G401 (cell line): Measurements from ENCODE around the gene ARL5C. TPM values are rescaled to one million over a fixed set of nuclear protein-coding genes. Genes with fewer than 3 reads are reported as not detected.
"Not testable (repeated sequence)": the region's sequence is repeated elsewhere in the genome, so short reads cannot be mapped to it uniquely, and the experiment has no call there.

Experiments used
- DNase-seq: peaks from one replicate; pipeline ENCODE4 v3.0.0-alpha.2; 2015; ENCODE audit warnings: low spot score
- in situ Hi-C: cut with HindIII; loops from 2 replicates; pipeline ENCODE4 v1.10.0; 2016; ENCODE audit warnings: low sequenced_read_pairs, mixed read lengths
- total RNA-seq: library from RNA; depleted of rRNA; stranded (reverse); fragments of >200 nt; shearing (Covaris generic); gene quantifications from 2 replicates; pipeline ENCODE4 v1.2.3, GENCODE V29; 2014

Gene ARL5C
- total RNA-seq, 1 experiment from 2014 or later, result not detected

GRCh38 chr17:39173080-39173479 is 7.1 kb upstream of the ARL5C start:
- in situ Hi-C loops, result no loop called here
- DNase-seq, result no peak

DNA sequence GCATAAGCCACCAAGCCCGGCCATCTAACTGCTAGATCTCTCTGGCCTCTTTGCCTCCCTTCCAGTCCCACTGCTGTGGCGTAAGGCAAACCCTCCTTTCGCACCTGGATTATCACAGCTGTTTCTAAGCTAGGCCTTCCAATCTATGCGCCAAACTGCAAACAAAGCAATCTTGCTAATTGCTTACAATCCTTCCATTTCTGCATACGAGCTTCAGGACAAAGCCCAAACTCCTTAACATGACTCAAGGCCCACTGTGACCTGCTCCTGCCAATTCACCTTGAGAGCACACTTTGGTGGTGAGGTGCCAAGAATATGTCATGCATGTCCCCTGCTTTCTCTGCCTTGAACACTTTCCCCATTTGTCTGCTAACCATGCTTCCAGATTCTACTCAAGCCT is 6.0 kb upstream of the ARL5C start:
- in situ Hi-C loops, result no loop called here
- DNase-seq, result no peak

- in situ Hi-C loops, result no loop called here
- DNase-seq, result no peak
Observed at GRCh38 chr17:39170558-39170957, 4.6 kb upstream of the ARL5C start.

DNA sequence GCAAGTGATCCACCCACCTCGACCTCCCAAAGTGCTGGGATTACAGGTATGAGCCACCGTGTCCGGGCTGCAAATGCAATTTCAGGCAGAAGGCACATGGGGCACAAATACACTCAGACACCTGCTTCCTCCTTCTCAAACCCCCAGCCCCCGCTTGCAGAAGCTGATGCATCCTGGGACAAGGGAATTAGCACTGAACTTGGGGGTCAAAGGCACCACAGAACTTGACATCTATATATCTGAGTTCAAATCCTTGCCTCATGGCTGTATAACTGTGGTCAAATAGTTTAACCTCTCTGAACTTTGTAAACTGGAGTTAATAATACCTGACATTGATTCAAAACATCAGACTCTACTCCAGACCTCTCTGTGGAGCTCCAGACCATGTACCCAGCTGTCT is 4.1 kb upstream of the ARL5C start:
- in situ Hi-C loops, result no loop called here
- DNase-seq, result no peak

DNA sequence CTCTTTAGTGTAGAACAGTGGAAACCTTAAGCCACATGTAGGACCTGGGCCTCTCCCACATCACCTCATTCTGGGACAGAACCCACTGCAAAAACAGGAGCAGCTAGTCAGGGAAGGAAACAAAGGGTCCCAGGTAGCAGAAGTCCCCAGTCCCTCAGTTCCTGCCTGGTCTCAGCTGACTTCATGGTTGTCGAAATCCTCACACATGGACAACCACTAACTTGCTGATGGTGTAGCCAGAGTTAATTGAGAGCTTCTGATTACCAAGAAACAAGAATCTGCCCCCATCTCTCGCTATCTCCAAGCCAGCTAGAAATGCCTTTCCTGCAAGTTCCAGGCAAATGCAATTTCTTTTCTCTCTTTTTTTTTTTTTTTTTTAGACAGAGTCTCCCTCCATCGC is 3.6 kb upstream of the ARL5C start:
- no peak for DNase-seq
- in situ Hi-C loops, result no loop called here

DNA sequence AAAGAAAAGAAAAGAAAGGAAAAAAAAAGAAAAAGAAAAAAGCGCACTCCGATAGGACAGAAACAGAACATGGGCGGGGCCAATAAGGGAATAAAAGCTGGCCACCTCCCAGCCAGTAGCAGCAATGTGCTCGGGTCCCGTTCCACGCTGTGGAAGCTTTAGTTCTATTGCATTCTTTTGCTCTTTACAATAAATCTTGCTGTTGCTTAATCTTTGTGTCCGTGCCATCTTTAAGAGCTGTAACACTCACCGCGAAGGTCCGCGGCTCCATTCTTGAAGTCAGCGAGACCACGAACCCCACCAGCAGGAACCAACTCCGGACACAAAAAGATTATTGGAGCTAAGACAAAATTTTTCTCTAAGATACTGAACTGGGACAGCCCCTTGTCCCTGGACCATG is 3.1 kb upstream of the ARL5C start:
- in situ Hi-C loops, result no loop called here
- DNase-seq, result no peak

GRCh38 chr17:39168503-39168902 is 2.5 kb upstream of the ARL5C start:
- DNase-seq, in situ Hi-C loops: not testable (repeated sequence)

- in situ Hi-C loops, result no loop called here
- DNase-seq, result no peak
Observed at GRCh38 chr17:39167476-39167875, 1.5 kb upstream of the ARL5C start.

DNA sequence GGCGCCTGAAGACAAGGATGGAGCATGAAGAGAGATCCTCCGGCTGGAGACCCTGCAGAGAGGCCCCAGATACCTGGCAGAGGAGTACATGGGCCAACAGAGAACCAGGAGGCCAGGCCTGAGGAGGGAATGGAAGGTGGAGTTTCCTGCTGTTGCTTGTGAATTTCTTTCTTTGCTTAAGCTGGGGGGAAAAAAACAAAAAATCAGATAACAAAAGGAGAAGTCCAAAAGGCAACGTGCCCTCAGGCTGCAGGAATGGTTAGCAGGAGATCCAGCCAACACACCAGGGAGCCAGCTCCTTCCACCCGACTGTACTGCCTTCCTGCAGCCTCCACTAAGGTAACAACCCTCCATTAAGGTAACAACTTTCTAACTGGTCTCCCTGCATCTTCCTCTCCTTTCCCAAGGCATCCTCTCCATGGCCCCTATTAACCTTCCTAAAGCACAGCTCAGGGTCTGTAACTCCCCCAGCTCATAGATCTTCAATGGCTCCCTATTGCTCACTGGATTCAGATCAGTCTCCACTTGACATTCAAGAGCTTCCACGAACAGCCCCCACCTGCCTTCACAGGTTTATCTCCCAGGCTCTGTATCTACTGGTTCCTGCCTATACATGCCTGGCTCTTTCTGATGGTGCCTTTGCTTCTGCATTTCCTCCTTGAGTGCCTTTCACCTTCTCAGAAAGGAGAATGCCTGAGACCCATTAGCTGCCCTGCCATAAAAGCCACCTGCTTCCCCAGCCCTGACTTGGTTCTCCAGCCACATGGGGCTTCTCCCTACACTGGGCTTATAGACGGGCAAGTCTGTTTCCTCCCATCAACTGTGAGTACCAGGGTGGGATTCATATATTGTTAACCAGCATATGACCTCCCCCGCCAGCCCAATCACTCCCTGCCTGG is 725 bp upstream of the ARL5C start:
- in situ Hi-C loops, result no loop called here
- DNase-seq, result no peak

DNA sequence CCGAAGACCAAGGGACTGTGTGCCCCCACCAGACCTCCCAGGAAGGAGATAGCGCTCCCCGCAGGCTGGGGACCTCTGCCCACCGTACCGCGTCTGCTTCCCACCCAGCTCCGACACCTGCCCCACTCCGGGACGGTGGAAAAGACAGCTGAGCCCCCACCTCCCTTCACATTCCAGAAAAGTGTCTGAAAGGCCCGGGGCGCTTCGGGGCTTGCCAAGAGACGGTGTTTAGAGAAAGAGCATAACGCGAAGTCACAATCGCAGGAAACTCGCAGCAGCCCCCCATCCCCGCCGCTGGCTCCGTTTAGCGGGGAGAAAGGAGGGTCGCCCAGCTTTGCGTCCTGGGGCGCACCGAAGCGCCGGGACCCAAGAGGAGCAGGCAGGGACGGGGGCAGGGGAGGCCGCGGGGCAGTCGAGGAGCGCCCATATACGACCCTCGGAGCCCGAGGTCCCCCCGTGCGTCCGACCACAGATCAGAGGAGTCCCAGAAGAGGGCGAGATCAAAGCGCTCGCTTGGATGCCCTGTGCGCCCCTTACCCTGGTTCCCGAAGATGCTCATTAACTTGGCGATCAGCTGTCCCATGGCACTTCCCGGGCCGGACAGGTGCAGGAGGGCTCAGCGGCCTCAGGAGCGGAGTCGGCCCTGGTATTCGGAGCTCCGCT is 652 bp downstream of the ARL5C start:
- DNase-seq, result no peak
- in situ Hi-C loops, result no loop called here

GRCh38 chr17:39164675-39165143 is 1.3 kb downstream of the ARL5C start:
- in situ Hi-C loops, result no loop called here
- DNase-seq, result peak; percentile 76

GRCh38 chr17:39161962-39162361 is 4.0 kb downstream of the ARL5C start:
- no peak for DNase-seq
- in situ Hi-C loops, result no loop called here

DNA sequence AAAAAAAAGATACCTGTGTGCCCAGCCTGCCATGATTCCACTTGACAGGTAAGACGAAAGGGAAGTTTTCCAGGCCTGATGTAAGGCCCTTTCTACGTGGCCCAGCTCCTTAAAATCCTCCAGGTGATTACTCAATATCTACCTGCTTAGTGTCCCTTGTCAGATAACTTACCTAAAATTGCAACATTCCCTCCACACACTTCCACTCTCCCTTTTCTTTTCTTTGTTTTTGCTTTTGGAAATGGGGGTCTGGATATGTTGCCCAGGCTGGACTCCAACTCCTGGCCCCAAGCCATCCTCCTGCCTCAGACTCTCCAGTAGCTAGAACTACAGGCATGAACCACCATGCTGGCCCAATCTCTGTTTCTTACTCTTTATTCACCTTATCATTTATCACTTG is 7.3 kb downstream of the ARL5C start:
- in situ Hi-C loops, result no loop called here
- no peak for DNase-seq

DNA sequence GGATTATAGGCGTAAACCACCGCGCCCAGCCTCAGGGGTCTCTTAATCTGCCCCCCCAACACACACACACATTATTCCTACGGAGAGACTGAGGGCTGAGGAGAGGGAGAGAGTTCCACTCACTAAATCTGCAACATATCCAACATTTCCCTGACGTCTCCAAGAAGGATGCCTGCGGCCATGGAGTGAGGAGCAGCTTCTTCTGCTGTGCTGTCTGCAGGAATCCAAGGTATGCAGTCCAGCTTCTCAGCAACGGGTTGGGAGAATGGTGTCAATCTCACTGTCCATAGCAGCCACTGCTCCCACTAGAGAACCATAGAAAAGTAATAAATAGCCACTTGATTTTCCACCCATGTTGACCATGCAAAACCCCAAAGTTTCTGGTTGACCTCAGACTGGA is 9.5 kb downstream of the ARL5C start:
- DNase-seq, result no peak
- in situ Hi-C loops, result no loop called here

DNA sequence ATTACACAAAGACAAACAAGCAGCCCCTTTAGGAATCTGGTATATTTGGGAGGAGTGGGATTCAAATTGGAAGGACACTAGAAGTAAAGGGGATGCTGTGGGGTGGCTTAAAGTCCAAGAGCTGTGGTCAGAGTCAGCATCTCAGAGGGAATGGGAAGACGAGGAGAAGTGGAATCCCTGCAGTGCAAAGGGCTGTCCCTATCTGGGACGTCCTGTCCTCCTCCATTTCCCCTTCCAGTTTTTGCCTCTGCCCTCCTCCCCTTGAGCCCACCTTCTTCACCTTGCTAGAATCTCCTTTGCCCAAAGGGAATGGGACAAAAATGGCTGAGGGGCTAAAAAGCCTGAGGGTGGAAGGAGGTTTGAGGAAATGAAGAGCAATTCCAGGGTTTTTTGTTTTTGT is 10.3 kb downstream of the ARL5C start:
- DNase-seq, result no peak
- in situ Hi-C loops, result no loop called here

DNA sequence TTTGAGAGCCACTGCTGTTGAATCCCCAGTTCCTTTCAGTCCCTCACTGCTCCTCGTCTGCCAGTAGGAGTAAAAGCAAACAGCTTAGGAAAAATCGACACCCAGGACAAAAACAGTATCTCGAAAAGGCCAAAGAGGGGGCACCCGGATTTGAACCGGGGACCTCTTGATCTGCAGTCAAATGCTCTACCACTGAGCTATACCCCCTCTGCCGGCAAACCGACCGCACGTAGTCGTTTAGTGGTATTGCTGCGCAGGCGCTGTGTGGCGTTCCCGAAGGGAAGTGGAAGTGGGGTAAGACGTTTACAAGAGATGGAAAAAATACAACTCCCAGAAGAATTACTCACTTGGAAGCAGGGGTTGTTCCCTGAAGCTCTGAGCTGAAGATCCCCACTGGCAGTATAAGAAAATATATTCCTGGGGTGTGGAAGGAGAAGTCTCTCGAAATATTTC is 12.3 kb downstream of the ARL5C start:
- DNase-seq, result peak; percentile 93
- in situ Hi-C loops, result no loop called here

DNA sequence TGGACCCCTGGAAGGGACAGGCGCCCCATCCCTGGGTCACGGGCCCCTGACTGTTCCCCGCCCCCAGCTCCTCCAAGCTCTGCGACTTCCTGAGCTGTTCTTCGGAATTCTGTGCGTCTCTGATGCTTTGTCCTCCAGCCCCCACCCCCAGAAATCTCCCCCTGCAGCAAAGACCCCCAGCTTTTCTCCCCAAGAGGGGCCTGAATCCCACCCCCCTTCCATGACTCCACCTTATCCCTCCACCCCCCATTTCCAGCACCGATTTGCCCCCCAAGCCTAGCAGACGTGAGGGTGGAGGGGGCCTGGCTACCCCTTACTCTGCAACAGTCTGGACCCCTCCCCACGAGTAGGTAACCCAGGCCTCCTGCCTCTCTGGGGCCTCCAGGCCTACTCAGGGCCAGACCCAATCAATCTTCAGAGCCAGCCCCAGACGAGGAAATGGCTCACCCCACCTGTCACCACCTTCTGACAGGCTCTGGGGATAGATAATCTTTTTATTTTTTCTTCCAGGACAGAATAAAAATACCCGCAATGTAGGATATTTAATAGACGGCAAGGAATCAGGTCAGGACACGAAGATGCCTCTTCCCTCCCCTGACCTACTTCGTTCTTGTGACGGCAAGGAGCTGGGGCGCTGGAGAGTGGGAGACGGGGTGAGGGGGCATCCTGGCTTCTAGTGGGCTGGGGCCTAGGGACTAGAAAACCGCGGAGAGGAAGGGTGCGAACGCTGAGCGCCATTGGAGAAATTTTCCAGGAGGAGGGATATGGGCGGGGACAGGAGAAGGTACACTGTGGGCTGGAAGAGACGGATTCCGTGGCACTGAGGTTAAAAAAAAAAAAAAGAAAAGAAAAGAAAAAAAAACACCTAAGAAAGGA is 13.8 kb downstream of the ARL5C start:
- no peak for DNase-seq
- in situ Hi-C loops, result no loop called here

- in situ Hi-C loops, result no loop called here
- DNase-seq, result no peak
Observed at GRCh38 chr17:39151150-39151942, 14.6 kb downstream of the ARL5C start, which contains the start of gene PLXDC1. Gene PLXDC1, minus strand, starts transcription at chr17:39151637. Its CDS starts 200 bp downstream, at chr17:39151437.

- no peak for DNase-seq
- in situ Hi-C loops, result no loop called here
Observed at GRCh38 chr17:39150795-39151149, 15.2 kb downstream of the ARL5C start.
